Fibroblast of lung (primary cell): Measurements from ENCODE around the gene MAP2K2.

Source experiments
- EZH2 ChIP-seq: IDR thresholded peaks from 2 replicates; pipeline ENCODE4 v1.5.1; 2012; ENCODE audit warnings: low read length, control low read depth, mild to moderate bottlenecking; ENCODE audit errors: missing control alignments
- TF ChIP-seq, protein P1 (sequence below), 2 donors: IDR thresholded peaks in 1 of 2; conservative IDR thresholded peaks in 1 of 2; 1 replicate in 1 of 2; 2 replicates in 1 of 2; pipeline ENCODE4 v1.5.1; 2011 to 2012; ENCODE audit warnings: low read length in 2 of 2, control low read depth in 1 of 2, inconsistent platforms in 1 of 2, low read depth in 1 of 2, mild to moderate bottlenecking in 1 of 2

DNA sequence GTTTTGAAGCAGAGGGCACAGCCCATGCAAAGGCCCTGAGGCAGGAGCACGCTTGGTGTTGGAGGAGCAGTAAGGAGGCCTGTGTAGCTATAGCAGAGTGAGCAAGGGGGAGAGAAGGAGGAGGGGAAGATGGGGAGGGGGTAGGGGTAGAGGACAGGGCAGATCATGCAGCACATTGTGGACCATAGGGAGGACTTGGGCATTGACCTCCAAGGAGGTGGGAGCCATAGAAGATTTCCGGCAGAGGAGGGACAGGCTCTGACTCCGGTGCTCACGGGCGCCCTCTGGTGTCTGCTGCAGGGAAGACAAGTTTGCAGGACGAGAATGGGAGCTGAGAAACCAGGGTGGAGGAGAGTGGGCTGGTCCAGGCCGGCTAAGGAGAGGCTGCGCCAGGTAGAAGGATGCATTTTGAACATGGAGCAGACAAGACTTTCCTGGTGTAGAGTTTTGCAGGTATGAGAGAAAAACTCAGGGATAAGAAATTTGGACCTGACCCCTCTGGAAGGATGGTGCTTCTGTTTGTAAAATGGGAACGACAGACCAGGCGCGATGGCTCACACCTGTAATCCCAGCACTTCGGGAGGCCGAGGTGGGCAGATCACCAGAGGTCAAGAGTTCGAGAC is 15.8 kb upstream of the MAP2K2 start:
- TF ChIP-seq, protein P1, sequence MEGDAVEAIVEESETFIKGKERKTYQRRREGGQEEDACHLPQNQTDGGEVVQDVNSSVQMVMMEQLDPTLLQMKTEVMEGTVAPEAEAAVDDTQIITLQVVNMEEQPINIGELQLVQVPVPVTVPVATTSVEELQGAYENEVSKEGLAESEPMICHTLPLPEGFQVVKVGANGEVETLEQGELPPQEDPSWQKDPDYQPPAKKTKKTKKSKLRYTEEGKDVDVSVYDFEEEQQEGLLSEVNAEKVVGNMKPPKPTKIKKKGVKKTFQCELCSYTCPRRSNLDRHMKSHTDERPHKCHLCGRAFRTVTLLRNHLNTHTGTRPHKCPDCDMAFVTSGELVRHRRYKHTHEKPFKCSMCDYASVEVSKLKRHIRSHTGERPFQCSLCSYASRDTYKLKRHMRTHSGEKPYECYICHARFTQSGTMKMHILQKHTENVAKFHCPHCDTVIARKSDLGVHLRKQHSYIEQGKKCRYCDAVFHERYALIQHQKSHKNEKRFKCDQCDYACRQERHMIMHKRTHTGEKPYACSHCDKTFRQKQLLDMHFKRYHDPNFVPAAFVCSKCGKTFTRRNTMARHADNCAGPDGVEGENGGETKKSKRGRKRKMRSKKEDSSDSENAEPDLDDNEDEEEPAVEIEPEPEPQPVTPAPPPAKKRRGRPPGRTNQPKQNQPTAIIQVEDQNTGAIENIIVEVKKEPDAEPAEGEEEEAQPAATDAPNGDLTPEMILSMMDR (conservative IDR thresholded peaks at IDR 0.05 in 1 of 2, IDR thresholded peaks at IDR 0.05 in 1 of 2; ENCODE audit: low read depth in 1 of 2, low read length in 2 of 2): peak; percentile 65 to 89
- no peak for TF ChIP-seq EZH2
